GM20000 (cell line): ENCODE measurements around the gene FTCDNL1.

ENCODE experiments used
- DNase-seq: peaks from one replicate; pipeline ENCODE4 v3.0.0; 2012; ENCODE audit warnings: low spot score
- CTCF ChIP-seq: IDR thresholded peaks from 2 replicates; pipeline ENCODE4 v1.5.1; 2012; ENCODE audit warnings: mild to moderate bottlenecking, control low read depth; ENCODE audit errors: extremely low read depth, missing control alignments

The FTCDNL1 gene

GRCh38 chr2:199740111-199740428, 110.9 kb downstream of the FTCDNL1 start:
- no peak for TF ChIP-seq CTCF
- no peak for DNase-seq

GRCh38 chr2:199739413-199740110, 111.4 kb downstream of the FTCDNL1 start:
- peak; percentile 87 for TF ChIP-seq CTCF
- DNase-seq = peak; percentile 44

- no peak for TF ChIP-seq CTCF
- no peak for DNase-seq
Observed at GRCh38 chr2:199738727-199739412, 112.1 kb downstream of the FTCDNL1 start.

- no peak for DNase-seq
- TF ChIP-seq CTCF = no peak
Observed at GRCh38 chr2:199734651-199735050, 116.3 kb downstream of the FTCDNL1 start.

- no peak for DNase-seq
- TF ChIP-seq CTCF = no peak
Observed at GRCh38 chr2:199734011-199734410, 117.0 kb downstream of the FTCDNL1 start.

GRCh38 chr2:199727801-199728200, 123.2 kb downstream of the FTCDNL1 start:
- no peak for DNase-seq
- no peak for TF ChIP-seq CTCF

GRCh38 chr2:199727306-199727705, 123.7 kb downstream of the FTCDNL1 start:
- TF ChIP-seq CTCF = no peak
- no peak for DNase-seq
